Fibroblast of lung (primary cell): ENCODE measurements around the gene LALBA. TPM values are rescaled to one million over a fixed set of nuclear protein-coding genes. Genes with fewer than 3 reads are reported as not detected.

Experiments
- DNase-seq, 2 donors: peaks; one replicate each; pipeline versions ENCODE4 v3.0.0 to v3.0.0-alpha.2; 2010; ENCODE audit warnings: low read depth in 2 of 2
- H2AFZ ChIP-seq: 2 replicates; pipeline ENCODE4 v1.5.1; 2012; ENCODE audit warnings: low read length, control low read depth, inconsistent platforms
- H3K27ac ChIP-seq: 2 replicates; pipeline ENCODE4 v1.5.1; 2011; ENCODE audit warnings: low read length, control low read depth; ENCODE audit not compliant: insufficient read depth
- H3K27me3 ChIP-seq: 2 replicates; pipeline ENCODE4 v1.5.1; 2011; ENCODE audit warnings: mild to moderate bottlenecking, low read length; ENCODE audit not compliant: control insufficient read depth, insufficient read depth
- H3K36me3 ChIP-seq: 2 replicates; pipeline ENCODE4 v1.5.1; 2011; ENCODE audit warnings: low read length; ENCODE audit not compliant: control insufficient read depth, insufficient read depth
- H3K4me1 ChIP-seq: 2 replicates; pipeline ENCODE4 v1.5.1; 2011; ENCODE audit warnings: low read length; ENCODE audit not compliant: control insufficient read depth, insufficient read depth; ENCODE audit errors: extremely low read depth
- H3K4me2 ChIP-seq: 2 replicates; pipeline ENCODE4 v1.5.1; 2011; ENCODE audit warnings: low read length, control low read depth; ENCODE audit not compliant: insufficient read depth; ENCODE audit errors: extremely low read depth
- H3K4me3 ChIP-seq, 4 experiments: fragments of 200-600 bp in 1 of 4; sonication (generic) in 1 of 4; replicated peaks in 1 of 4; 2 replicates each; pipeline ENCODE4 v1.5.1; 2011 to 2016; ENCODE audit warnings: low read length in 4 of 4, low read depth in 3 of 4, mild to moderate bottlenecking in 3 of 4, control low read depth in 2 of 4, inconsistent platforms in 1 of 4, mixed read lengths in 1 of 4; ENCODE audit not compliant: insufficient read depth in 1 of 4; ENCODE audit errors: control extremely low read depth in 1 of 4
- H3K79me2 ChIP-seq: 2 replicates; pipeline ENCODE4 v1.5.1; 2012; ENCODE audit warnings: mild to moderate bottlenecking, low read length, inconsistent platforms; ENCODE audit not compliant: control insufficient read depth, insufficient read depth
- H3K9ac ChIP-seq: 2 replicates; pipeline ENCODE4 v1.5.1; 2011; ENCODE audit warnings: mild to moderate bottlenecking, low read length, control low read depth; ENCODE audit not compliant: insufficient read depth
- H3K9me3 ChIP-seq: 2 replicates; pipeline ENCODE4 v1.5.1; 2012; ENCODE audit warnings: low read depth, low read length; ENCODE audit not compliant: control insufficient read depth, insufficient read depth
- H4K20me1 ChIP-seq: 2 replicates; pipeline ENCODE4 v1.5.1; 2011; ENCODE audit warnings: low read length; ENCODE audit not compliant: control insufficient read depth, insufficient read depth; ENCODE audit errors: extremely low read depth
- EZH2 ChIP-seq: IDR thresholded peaks from 2 replicates; pipeline ENCODE4 v1.5.1; 2012; ENCODE audit warnings: low read length, control low read depth, mild to moderate bottlenecking; ENCODE audit errors: missing control alignments
- polyA plus RNA-seq, 2 donors: library from polyadenylated mRNA; depleted of rRNA in 1 of 2; stranded (reverse) in 1 of 2; unstranded in 1 of 2; fragments of >200 nt; gene quantifications; 2 replicates each; pipeline ENCODE4 v1.2.1, GENCODE V29; 2011 to 2012; ENCODE audit warnings: missing spikeins in 1 of 2
- total RNA-seq: library from RNA; depleted of rRNA; stranded (reverse); fragments of >200 nt; gene quantifications from 2 replicates; pipeline ENCODE4 v1.2.1, GENCODE V29; 2014
- TF ChIP-seq, protein P1 (sequence below), 2 donors: IDR thresholded peaks in 1 of 2; conservative IDR thresholded peaks in 1 of 2; 1 replicate in 1 of 2; 2 replicates in 1 of 2; pipeline ENCODE4 v1.5.1; 2011 to 2012; ENCODE audit warnings: low read length in 2 of 2, control low read depth in 1 of 2, inconsistent platforms in 1 of 2, low read depth in 1 of 2, mild to moderate bottlenecking in 1 of 2

LALBA gene
- total and polyA plus RNA-seq, 2 donors (not counting 1 experiment from before 2014, with no cell fraction given) = not detected

DNA sequence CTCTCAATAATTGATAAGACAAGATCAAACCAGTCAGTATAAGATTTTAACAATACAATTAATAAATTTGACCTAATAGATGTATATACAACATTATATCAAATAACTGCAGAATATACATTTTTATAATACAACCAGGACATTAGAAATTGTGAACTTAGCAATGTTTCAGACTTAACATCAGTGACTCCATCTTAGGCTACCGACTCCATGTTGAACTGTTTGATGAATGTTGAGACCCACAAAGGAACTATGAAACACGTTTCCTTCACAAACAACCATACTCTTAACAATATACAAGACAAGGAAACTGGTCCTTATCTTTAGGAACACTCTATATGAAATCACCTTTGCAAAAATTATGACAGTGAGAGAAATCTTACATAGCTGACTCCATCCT lies 13.9 kb upstream of the LALBA start:
- Histone ChIP-seq H3K36me3 (no peaks in the 10 kb centered on the region), H2AFZ (no peak overlapping the region), H3K27ac (no peak overlapping the region), H4K20me1 (no peaks in the 10 kb centered on the region), H3K79me2 (no peaks in the 10 kb centered on the region), H3K27me3 (peaks cover 2% of the 10 kb centered on the region), H3K4me1 (no peaks in the 10 kb centered on the region), H3K9me3 (no peaks in the 10 kb centered on the region), H3K4me3 (no peak overlapping the region), H3K4me2 (no peak overlapping the region), H3K9ac (no peak overlapping the region)
- no peak for DNase-seq
- TF ChIP-seq EZH2 = no peak
- TF ChIP-seq, protein P1, sequence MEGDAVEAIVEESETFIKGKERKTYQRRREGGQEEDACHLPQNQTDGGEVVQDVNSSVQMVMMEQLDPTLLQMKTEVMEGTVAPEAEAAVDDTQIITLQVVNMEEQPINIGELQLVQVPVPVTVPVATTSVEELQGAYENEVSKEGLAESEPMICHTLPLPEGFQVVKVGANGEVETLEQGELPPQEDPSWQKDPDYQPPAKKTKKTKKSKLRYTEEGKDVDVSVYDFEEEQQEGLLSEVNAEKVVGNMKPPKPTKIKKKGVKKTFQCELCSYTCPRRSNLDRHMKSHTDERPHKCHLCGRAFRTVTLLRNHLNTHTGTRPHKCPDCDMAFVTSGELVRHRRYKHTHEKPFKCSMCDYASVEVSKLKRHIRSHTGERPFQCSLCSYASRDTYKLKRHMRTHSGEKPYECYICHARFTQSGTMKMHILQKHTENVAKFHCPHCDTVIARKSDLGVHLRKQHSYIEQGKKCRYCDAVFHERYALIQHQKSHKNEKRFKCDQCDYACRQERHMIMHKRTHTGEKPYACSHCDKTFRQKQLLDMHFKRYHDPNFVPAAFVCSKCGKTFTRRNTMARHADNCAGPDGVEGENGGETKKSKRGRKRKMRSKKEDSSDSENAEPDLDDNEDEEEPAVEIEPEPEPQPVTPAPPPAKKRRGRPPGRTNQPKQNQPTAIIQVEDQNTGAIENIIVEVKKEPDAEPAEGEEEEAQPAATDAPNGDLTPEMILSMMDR (conservative IDR thresholded peaks at IDR 0.05 in 1 of 2, IDR thresholded peaks at IDR 0.05 in 1 of 2; ENCODE audit: low read depth in 1 of 2, low read length in 2 of 2) = no peak

DNA sequence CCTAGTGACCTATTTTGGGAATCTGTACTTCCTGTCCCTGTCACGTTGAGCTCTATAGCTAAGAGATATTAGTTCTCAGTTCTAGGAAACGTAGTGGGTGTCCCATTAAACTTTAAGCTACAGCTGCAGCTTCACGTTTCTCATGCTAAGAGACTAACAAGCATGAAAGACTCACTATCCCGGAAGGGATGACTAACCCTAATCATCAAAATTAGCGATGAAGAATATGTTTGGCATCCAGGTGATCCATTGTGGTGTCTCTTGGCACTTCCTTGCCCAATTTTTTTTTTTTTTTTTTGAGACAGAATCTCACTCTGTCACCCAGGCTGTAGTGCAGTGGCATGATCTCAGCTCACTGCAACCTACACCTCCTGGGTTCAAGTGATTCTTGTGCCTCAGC lies 11.0 kb upstream of the LALBA start:
- Histone ChIP-seq H3K27ac (no peak overlapping the region), H4K20me1 (no peaks in the 10 kb centered on the region), H3K36me3 (no peaks in the 10 kb centered on the region), H2AFZ (no peak overlapping the region), H3K4me2 (no peak overlapping the region), H3K4me1 (no peaks in the 10 kb centered on the region), H3K9ac (no peak overlapping the region), H3K79me2 (no peaks in the 10 kb centered on the region), H3K9me3 (no peaks in the 10 kb centered on the region), H3K4me3 (no peak overlapping the region), H3K27me3 (peaks cover 2% of the 10 kb centered on the region)
- TF ChIP-seq, protein P1 (conservative IDR thresholded peaks at IDR 0.05 in 1 of 2, IDR thresholded peaks at IDR 0.05 in 1 of 2; ENCODE audit: low read depth in 1 of 2, low read length in 2 of 2) = no peak
- no peak for TF ChIP-seq EZH2
- DNase-seq = no peak

DNA sequence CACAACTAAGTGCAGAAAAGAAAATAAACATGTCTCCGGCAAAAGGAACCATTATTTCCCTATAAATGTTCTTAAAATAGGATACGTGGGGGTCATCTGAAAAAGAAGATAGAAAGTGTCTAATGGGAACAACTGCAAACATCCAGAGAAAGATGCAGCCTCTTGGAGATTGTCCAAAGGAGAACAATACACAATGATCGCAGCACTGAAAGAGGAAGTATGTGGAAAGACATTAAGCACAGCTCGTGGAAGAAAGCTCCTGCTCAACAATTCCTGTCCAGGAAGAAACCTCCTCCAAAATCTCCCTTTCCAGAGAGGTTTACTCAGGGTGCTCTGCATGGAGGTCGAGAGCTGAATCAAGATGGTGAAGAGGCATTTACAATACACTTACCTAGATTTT lies 2.5 kb upstream of the LALBA start:
- Histone ChIP-seq H2AFZ (no peak overlapping the region), H3K79me2 (no peaks in the 10 kb centered on the region), H3K9ac (no peak overlapping the region), H3K9me3 (no peaks in the 10 kb centered on the region), H3K27ac (no peak overlapping the region), H3K27me3 (peaks cover 3% of the 10 kb centered on the region), H3K4me3 (no peak overlapping the region), H4K20me1 (no peaks in the 10 kb centered on the region), H3K36me3 (no peaks in the 10 kb centered on the region), H3K4me1 (no peaks in the 10 kb centered on the region), H3K4me2 (no peak overlapping the region)
- no peak for TF ChIP-seq EZH2
- TF ChIP-seq, protein P1 (conservative IDR thresholded peaks at IDR 0.05 in 1 of 2, IDR thresholded peaks at IDR 0.05 in 1 of 2; ENCODE audit: low read depth in 1 of 2, low read length in 2 of 2) = no peak
- DNase-seq = no peak
